CD4-positive, alpha-beta T cell treated with Interleukin-15 for 4 hours (primary cell): ENCODE results near the gene FAM149A.

Experiments used
- DNase-seq: peaks from one replicate; pipeline ENCODE4 v3.0.0-alpha.2; 2020; ENCODE audit warnings: low spot score

Gene FAM149A

DNA sequence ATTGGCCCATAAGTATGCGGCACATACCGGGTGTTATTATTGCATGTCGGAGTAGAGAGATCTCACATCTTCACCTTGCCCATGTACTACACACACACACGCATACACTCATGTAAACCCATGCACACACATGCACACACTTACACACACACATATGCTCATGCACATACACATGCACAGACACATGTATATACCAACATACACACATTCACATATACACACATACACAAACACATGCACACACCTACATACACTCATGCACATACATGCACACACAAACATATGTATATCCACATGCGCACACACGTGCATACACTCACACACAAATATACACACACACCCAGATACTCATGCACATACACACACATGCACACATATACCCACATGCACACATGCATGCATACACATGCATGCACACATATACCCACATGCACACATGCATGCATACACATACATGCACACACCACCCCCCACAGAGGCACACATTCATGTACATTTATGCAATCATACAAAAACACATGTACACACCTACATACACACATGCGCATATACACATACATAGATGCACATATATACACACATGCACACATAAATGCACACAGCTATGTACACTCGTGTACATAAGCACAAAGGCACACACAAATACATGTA lies 98.1 kb downstream of the FAM149A start:
- DNase-seq: no peak

- DNase-seq: no peak
Observed at GRCh38 chr4:186203406-186203805, 98.9 kb downstream of the FAM149A start.

- DNase-seq: no peak
Observed at GRCh38 chr4:186204103-186204559, 99.6 kb downstream of the FAM149A start.

GRCh38 chr4:186204686-186205085 lies 100.2 kb downstream of the FAM149A start:
- DNase-seq: no peak

DNA sequence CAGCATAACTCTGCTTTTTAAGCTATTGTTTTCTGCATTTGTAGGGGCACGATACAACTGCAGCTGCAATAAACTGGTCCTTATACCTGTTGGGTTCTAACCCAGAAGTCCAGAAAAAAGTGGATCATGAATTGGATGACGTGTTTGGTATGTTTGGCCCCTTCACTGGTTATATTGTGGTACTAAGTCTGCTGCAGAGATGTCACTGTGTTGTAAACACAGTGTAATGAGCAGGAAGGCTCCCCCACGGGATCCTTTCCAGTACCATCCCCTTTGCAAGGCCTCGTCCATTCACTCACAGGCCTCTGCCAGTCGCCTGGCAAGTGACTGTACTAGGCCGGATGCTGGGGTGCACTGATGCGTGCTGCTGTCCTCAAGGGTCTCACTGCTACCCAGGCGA lies 100.7 kb downstream of the FAM149A start:
- no peak for DNase-seq

GRCh38 chr4:186216465-186217024 lies 112.0 kb downstream of the FAM149A start:
- DNase-seq: no peak

DNA sequence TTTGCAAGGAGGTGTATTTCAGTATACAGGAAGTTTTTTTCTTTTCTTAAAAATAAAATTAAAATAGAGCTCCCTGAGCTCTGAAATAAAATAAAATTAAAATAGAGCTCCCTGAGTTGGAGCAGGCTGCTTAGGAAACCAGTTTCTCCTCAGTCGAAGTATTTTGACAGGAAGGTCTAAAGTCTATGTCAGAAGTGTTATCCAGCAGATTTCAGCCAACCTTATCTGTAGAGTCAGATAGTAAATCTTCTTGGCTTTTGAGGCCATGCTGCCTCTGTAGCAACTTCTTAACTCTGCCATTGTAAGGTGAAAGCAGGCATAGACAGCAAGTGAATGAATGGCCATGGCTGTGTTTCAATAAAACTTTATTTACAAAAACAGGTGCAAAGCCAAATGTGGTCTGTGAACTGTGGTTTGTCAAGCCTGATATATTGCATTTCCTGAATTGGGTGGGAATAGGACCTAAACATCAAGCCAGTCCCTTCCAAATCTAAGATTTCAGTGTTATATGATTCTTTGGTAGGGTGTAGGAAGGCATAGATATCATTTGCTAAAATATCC lies 113.3 kb downstream of the FAM149A start:
- DNase-seq: no peak

DNA sequence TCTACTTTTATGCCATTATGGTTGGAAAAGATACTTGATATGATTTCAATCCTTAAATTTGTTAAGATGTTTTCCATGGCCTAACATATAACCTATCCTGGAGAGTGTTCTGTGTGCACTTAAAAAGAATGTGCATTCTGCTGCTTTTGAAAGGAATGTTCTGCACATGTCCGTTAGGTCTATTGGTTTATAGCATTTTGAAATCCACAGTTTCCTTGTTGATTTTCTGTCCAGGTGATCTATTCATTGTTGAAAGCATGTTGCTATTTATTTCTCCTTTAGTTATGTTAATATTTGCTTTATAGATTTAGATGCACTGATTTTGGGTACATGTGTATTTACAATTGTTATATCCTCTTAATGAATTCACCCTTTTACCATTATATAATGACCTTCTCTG lies 117.1 kb downstream of the FAM149A start:
- DNase-seq: no peak
